EH (cell line): ENCODE data around the gene RNF11.
"Not testable (repeated sequence)": the region's sequence is repeated elsewhere in the genome, so short reads cannot be mapped to it uniquely, and the experiment has no call there.

ENCODE experiments used
- DNase-seq: peaks from one replicate; pipeline ENCODE4 v3.0.0-alpha.2; 2015; ENCODE audit warnings: low read depth

Gene RNF11

DNA sequence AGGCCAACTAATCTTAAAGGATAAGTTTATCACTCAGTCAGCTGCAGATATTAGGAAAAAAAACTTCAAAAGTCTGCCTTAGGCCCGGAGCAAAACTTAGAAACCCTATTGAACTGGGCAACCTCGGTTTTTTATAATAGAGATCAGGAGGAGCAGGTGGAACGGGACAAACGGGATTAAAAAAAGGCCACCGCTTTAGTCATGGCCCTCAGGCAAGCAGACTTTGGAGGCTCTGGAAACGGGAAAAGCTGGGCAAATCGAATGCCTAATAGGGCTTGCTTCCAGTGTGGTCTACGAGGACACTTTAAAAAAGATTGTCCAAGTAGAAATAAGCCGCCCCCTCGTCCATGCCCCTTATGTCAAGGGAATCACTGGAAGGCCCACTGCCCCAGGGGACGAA, 7.6 kb upstream of the RNF11 start:
- not testable (repeated sequence) for DNase-seq

DNA sequence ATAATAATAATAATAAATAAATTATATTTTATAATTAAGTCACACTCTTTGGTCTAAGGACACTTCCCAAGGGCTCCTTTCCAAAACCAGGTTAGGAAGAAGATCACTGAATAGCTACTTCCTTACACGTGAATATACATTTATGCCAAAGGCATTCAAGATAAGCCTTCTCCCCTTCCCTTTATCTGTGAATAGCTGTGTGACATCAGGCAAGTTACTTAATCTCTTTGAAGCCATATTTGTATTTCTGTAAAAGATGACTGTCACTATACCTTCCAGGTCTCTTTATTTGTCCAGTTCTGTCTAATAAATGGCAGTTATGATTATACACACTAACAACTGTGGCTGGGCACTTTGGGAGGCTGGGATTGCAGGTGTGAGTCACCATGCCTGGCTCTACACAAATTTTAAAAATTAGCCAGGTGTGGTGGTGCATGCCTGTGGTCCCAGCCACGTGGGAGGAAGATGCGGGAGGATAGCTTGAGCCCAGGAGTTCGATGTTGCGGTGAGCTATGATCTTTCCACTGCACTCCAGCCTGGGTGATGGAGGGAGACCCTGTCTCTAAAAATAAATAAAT, 5.5 kb upstream of the RNF11 start:
- no peak for DNase-seq

DNA sequence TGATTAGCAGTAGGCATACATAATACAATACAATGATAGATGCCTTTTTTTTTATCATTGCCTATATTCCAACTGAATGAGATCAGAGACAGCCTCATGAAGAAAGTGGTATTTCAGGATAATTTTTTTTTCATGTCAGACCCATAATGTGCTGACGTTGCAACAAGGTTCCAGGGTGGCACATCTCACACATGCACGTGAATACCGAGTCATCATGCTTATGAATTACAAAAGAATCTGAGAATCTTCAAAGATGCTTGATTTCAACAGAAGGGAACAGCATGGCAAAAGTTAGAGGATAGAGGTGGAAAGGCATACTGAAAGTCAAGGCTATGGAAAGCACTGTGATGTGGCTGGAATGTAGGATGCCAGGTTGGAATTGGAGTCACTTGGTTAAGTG, 5.0 kb upstream of the RNF11 start:
- peak; percentile 21 for DNase-seq

DNA sequence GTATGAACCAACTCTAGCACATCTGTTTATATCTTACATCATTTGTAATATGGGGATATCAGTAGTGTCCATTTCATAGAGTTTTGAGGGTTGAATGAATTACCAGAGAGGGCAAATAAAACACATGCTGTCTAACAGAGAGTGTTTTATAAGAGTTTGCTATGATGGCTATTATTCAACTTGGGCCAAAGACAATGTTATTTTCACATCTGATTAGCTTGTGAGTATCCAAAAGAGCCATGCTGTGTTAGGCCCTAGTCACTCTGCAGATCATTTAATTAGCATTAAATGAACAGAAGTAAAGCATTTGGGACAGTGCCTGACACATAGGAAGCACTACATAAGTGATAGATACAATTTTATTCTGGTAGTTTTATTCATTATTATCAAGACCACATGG, 4.2 kb upstream of the RNF11 start:
- no peak for DNase-seq

DNA sequence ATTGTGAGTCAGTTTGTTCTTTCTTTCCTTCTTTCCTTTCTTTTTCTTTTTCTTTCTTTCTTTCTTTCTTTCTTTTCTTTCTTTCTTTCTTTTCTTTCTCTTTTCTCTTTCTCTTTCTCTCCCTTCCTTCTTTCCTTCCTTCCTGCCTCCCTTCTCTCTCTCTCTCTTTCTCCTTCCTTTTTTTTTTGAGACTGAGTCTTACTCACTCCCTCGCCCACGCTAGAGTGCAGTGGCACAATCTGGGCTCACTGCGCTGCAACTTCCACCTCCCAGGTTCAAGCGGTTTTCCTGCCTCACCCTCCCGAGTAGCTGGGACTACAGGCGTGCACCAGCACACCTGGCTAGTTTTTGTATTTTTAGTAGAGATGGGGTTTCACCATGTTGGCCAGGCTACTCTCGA, 1.8 kb upstream of the RNF11 start:
- DNase-seq, result not testable (repeated sequence)

DNA sequence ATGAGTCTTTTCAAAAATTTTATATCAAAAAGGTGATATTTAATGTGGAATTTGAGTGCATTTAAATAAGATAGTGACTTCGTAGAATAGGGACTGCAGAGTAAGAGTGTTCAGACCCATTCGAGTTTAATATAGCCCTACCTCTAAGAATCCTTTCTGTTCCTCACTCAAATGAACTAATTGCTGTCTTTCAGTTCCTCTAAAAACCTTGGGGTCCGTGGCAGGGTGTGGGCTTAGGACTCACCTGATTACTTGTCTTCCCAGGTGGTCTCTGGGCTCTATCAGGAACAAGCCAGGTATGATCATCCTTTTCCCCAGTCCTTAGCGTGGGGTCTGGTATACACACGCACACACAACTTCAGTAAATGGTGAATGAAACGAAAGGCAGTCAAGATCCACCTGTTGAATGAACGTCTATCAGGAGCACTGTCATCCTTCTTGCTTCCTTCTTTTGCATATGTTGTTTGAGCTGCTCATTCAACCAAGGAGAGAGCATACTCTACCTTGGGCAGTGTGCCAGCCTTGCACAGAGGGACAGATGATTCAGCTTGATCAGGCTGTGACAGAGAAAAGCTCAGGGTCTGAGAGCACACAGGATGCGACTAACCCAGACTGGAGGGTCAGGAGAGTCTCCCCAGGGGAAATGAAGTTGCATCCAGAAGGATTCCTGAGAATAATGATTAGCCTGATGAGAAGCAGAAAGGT, 1.2 kb upstream of the RNF11 start:
- DNase-seq, result peak; percentile 77

DNA sequence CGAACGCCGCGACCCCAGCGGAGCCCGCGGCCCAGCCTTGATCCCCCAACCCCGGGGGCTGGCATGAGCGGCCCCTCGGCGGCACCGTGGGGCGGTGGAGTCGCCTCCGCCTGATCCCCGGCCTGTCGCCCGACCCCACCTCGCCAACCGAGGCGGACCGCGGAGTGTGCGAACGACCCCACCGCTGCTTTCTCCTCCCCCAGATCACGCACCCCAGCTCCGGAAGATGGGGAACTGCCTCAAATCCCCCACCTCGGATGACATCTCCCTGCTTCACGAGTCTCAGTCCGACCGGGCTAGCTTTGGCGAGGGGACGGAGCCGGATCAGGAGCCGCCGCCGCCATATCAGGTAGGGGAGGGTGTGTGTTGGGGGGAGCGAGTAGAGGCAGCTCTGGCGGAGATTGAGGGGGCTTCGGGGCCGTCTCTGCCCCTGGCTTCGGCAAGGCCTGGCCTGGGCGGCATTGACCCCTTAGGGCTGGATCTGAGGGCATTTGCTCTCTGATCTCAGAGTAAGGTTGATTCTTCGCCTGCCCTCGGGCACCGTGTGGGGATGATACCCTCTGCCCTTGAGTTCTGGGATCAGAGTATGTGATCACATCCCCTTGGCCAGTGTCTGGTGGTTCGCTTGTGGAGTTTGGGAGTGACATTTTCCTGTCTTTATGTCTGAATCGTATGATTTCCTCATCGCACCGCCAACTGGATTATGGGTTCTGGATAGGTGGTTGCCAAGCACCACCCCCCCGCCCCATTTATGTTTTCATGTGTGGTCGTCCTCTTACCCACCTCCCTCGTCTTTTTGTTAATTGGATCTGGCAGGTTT, 668 bp downstream of the RNF11 start:
- peak; percentile 48 for DNase-seq

DNA sequence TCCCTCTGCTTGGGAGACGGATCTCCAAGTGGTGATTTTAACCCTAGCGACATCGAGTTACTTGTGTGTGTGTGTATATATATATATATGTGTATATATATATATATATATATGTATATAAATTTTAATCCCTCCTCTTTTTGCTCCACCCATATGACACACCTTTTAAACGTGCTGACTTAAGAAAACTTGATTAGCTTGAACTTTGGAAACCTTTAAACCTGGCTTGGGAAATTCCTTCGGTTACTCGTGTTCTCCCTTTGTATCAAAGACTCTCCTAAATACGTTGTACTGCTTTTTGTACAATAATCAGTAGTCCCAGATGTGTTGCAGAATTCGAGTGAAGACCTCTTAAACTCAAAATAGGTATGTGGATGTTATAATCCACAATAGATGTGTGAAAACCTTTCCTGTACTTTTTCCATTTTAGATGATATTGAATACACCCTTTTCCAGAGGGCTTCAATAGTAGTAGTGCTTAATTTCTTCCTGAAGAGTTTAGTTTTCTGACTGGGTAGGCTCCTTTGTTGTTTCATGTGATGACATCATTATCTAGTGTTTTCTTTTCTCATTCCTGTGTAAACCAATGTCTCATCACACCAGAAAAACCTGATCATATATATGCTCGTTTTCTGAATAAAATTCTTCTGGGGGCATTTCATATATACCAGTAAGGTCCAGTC, 1.4 kb downstream of the RNF11 start:
- DNase-seq, result peak; percentile 57

DNA sequence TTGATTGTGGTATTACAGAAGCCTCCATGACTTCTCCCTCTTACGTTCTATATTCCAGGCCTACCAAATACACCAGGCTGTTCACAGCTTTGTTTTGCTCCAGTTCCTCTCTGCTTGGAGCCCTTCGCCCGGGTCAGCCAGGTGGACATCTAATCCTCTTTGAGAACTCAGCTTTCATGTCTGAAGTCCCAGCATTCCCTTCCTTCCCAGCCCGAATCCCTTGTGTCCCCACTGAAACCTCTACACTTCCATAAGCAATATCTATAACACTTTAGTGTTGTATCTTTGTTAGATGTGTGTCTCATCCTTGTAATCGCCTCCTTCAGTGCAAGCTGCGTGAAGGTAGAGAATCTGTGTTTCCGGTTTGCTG, 1.9 kb downstream of the RNF11 start:
- peak; percentile 36 for DNase-seq

DNA sequence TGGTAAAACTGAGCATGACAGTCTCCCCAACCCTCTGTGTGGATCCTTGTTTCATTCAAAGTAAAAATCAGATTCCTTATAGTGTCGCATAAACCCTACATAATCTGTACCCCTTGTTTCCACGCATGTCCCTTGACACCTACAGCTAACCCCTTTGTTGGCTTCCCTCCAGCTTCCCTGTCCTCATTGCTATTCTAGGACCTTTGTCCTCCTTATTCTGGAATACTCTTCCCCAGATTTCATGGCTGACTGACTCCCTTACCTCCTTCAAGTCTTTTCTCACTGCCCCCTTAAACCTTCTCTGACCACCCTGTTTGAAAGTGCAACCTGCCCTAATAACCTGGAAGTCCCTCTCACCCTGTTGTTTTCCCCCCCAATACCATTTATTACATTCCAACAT, 4.0 kb downstream of the RNF11 start:
- DNase-seq, result no peak

DNA sequence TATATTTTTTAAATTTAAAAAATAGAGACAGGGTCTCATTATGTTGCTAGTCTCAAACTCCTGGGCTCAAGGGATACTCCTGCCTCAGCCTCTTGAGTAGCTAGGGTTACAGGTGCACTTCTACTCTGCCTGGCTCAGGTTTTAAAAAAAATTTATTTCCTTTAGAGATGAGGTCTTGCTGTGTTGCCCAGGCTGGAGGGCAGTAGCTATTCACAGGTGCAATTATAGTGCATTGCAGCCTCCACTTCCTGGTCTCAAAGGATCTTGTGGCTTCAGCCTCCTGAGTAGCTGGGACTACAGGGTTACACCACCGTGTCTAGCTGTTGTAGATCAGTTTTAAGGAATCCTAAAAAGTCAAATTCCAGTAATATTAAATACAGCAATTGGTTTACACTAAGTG, 5.0 kb downstream of the RNF11 start:
- DNase-seq, result no peak

DNA sequence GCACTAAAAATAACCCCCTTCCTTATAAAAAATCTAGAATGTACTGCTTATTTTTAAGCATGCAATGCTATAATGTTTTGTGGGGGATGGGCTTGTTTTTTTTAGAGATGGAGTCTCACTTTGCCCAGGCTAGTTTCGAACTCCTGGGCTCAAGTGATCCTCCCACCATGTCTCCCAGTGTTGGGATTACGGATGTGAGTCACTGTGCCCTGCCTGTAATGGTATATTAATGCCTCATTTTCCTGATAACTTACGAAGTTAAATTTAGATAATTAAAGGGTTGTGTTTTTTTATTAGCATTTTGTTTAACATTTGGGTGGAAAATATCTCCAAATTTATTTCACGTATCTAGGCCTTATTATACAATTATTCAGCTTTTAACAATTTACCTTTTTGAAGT, 6.5 kb downstream of the RNF11 start:
- peak; percentile 19 for DNase-seq

DNA sequence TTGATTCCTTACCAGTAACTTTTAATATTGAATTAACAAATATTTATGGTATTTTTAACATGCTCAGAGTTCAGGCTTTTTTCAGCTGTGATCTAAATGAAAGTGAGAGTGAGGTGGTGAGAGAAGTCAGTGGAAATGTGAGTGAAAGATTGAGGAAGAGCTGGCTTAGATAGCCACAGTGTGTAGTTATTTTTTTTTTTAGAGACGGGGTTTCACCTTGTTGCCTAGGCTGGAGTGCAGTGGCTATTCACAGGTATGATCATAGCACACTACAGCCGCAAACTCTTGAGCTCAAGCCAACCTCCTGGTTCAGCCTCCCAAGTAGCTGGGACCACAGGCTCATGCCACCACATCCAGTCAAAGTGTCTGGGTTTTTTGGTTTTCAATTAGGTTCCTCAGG, 10.9 kb downstream of the RNF11 start:
- no peak for DNase-seq

DNA sequence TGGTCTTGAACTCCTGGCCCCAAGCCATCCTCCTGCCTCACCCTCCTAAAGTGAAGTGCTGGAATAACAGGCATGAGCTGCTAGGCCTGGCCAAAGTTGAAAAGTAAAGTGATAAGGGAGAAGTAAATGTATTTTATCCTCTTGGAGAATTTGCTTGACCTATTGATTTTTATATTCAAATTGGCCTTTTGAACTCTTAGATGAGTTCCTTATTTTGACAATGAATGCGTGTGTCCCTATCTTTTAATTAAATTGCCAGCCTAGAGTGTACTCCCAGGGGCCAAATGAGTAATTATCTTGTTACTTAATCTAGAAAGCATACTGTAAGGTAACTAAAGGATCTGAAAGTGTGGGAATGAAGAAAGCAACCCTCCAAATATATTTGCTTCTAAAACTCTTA, 11.4 kb downstream of the RNF11 start:
- DNase-seq, result no peak

DNA sequence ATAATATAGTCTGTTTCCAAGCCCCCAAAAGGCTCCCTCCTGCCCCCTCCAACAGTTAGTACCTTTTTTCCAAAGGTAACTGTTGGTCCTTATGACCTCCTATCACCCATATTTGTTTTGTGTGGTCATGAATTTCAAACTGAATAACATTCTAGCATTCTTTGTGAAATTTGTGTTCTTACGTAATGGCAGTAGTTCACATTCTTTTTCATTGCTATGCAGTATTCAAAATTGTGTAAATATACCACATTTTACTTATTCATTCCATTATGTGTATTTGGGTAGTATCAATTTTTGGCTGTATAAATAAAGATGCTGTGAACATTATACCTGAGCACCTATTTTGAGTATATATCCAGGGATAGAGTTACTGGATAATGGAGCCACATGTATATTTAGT, 13.4 kb downstream of the RNF11 start:
- DNase-seq, result peak; percentile 8

DNA sequence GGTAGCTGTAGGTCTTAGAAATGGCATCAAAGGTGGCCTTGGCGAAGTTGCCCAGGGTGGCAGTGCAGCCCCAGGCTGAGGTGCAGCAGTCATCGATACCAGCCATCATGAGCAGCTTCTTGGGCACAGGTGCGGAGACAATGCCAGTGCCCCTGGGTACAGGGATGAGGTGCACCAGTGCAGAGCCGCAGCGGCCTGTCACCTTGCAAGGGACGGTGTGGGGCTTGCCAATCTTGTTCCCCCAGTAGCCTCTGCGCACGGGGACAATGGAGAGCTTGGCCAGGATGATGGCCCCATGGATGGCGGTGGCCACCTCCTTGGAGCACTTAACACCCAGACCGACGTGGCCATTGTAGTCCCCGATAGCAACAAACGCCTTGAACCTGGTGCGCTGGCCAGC, 14.7 kb downstream of the RNF11 start:
- DNase-seq, result not testable (repeated sequence)

DNA sequence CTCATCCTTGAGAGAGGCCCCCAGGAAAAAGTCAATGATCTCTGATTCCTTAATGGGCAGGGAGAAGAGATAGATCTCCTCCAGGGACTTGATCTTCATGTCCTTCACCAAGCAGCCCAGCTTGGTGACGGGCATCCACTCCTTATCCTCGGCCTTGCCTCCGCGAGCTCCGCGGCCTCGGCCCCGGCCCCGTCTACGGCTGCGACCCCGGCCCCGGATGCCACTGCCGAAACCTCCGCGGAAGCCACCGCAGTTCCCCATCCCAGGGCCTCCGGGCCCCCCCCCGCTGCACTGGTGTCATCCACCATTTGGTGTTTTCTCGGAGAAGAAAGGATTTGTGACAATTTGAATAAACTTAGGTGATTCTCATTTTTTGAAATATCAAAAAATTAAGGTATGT, 15.1 kb downstream of the RNF11 start:
- not testable (repeated sequence) for DNase-seq

DNA sequence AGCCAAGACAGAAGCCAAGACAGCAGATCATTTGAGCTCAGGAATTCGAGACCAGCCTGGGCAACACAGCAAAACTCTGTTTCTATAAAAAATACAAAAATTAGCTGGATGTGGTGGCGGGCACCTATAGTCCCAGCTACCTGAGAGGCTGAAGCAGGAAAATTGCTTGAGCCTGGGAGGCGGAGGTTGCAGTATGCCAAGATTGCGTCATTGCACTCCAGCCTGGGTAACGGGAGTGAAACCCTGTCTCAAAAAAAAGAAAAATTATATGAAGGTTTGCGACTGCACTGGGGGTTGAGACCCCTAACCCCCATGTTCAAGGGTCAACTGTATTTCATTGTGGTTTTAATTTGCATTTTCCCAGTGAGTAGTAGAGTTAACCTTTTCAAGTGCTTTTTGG, 16.3 kb downstream of the RNF11 start:
- no peak for DNase-seq

DNA sequence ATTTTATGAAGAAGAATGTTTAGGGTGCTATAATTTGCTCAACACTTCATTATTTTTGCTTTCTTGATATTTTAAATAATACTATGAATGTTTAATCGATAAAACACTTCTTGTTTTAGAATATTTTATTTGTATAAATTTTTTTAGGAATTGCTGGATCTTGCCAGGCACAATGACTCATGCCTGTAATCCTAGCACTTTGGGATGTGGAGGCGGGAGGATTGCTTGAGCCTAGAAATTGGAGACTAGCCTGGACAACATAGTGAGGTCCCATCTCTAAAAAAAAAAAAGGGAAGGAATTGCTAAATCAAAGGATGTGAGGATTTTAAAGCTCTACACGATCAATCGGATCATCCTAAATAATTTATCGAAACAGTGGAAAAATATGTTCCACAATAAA, 17.6 kb downstream of the RNF11 start:
- peak; percentile 45 for DNase-seq

DNA sequence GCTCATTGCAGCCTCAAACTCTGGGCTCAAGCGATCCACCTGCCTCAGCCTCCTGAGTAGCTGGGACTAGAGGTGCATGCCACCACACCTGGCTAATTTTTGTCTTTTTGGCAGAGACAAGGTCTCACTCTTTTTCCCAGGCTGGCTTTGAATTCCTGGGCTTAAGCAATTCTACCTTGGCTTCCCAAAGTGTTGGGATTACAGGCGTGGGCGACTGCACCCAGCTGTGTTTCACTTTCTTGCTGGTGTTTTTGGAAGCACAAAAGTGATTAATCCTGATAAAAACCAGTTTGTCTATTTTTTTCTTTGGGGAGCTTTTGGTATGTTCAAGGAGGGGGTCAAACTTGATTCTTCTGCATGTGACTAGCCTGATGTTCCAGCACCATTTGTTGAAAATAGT, 19.3 kb downstream of the RNF11 start:
- DNase-seq, result no peak

DNA sequence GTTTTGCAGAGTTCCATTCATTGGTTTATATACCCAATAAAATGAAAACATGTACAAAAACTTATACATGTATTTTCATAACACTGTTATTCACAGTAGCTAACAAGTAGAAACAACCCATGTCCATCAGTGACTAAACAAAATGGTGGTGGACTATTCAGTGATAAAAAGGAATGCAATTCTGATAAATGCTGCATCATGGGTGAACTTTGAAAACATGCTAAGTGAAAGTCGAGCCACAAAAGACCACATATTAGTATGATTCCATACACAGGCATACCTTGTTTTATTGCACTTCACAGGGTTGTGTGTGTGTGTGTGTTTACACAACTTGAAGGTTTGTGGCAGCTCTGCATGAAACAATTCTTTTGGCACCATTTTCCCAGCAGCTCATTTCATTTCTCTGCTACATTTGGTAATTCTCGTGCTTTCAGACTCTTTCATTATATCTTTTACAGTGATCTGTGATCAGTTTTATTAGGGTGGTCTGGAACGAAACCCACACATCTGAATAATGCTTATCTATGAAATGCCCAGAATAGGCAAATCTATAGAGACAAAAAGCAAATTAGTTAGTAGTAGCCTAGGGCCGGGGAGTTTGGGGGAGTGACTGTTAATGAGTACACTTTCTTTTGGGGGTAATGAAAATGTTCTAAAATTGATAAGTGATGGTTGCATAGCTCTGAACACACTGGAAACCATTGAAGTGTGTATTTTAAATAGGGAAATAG, 27.2 kb downstream of the RNF11 start:
- no peak for DNase-seq

DNA sequence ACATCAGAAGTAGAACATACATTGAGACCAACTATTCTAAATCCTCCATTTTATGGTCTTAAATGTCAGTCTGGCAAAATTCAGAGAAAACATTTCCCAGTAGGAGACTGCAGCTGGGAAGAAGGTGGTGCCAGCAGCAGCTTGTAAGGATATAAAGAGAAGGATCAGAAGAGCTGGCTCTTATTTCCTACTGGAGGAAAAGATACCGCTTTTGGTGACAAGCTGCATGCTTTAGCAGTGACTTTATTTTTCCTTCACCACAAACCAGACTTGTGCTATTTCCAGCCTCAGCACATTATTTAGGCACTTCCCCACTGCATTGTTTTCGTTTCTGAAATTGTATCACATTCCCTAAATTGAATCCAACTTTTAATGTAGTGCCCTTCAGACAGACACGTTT, 28.4 kb downstream of the RNF11 start:
- peak; percentile 96 for DNase-seq
